GM12874 (cell line): ENCODE data around the gene USPL1.

Experiments used
- TF ChIP-seq, protein P1 (sequence below): IDR thresholded peaks from 2 replicates; pipeline ENCODE4 v1.5.1; 2011; ENCODE audit warnings: low read depth, mild to moderate bottlenecking, control low read depth, low read length, moderate library complexity; ENCODE audit not compliant: insufficient read depth

The USPL1 gene

DNA sequence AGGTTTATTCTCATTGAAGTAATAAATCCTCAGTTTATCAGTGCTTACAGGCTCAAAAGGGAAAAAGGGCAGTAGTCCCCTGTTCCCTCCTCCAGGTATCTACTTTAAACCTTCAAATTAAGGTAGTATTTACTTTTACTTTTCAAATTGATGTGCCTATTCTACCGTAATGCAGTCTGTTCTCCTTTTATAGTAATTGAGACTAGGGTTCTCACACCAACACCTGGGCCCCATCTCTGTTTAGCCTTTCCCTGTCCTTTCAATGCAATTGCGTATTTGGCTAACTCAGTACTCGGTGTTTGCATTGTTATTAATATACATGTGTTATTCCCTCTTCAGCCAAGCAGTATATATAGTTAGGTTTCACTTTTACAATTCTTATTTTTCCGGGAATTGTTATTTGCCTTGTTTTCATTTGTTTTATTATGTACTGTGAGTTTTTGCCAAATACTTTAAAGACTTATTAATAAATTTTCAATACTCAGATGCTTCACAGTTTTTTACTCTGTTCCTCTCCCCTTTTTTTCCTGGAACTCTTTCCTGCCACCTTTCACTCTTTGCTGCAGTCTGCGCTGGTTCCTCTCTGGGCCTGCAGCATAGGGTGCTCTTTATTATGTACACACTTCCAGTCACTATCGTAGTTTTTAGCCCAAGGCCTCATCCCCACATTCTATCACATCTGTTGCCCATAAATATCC lies 30.3 kb downstream of the USPL1 start:
- TF ChIP-seq, protein P1, sequence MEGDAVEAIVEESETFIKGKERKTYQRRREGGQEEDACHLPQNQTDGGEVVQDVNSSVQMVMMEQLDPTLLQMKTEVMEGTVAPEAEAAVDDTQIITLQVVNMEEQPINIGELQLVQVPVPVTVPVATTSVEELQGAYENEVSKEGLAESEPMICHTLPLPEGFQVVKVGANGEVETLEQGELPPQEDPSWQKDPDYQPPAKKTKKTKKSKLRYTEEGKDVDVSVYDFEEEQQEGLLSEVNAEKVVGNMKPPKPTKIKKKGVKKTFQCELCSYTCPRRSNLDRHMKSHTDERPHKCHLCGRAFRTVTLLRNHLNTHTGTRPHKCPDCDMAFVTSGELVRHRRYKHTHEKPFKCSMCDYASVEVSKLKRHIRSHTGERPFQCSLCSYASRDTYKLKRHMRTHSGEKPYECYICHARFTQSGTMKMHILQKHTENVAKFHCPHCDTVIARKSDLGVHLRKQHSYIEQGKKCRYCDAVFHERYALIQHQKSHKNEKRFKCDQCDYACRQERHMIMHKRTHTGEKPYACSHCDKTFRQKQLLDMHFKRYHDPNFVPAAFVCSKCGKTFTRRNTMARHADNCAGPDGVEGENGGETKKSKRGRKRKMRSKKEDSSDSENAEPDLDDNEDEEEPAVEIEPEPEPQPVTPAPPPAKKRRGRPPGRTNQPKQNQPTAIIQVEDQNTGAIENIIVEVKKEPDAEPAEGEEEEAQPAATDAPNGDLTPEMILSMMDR, result no peak

DNA sequence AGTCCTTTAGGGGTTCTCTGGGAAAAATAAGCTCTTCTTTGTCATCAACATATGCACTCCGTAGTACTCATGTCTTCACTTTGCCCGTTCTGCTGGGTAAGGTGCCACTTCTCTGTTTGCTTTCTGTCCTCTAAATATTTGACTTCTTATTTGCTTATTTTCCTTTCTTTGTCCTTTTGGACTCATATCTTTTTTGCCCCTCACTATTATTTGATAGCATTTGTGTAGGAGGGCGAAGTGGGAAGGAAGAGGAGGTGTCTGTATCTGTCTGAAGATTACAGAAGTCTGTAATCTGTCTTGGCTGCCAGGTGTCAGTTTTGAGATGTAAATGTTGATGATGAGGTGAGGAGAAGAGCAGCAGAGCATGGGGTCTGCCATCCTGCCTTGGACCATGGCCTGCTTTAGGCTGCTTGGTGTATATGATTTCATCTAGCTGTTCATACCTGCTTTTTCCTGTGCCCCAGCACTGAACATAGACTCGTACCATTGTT lies 30.8 kb downstream of the USPL1 start:
- TF ChIP-seq, protein P1, result no peak

DNA sequence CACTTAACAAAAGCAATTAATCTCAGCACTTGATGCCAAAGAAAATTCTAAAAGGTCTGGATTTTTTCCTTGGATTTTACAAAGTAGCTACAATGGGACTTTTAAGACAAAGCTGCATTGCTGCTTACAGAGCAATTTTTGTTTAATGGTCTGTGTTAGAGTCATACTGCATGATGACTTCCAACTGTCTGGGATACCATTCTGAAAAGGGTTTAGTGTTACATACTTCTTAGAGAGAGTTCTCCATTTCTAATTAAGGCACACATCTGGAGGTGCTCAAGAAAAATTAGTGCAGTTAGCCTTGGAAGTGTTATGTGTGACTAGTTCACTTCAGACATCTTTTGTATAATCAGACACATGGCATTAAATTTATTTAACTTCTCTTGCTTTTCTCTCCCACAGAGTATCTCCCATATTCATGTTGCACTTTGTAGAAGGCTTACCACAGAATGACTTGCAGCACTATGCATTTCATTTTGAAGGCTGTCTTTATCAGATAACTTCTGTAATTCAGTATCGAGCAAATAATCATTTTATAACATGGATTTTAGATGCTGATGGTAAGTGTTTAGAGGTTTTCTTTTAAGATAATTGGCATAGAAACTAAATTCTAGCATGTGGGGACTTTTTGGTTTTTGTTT lies 35.1 kb downstream of the USPL1 start:
- TF ChIP-seq, protein P1, result no peak

DNA sequence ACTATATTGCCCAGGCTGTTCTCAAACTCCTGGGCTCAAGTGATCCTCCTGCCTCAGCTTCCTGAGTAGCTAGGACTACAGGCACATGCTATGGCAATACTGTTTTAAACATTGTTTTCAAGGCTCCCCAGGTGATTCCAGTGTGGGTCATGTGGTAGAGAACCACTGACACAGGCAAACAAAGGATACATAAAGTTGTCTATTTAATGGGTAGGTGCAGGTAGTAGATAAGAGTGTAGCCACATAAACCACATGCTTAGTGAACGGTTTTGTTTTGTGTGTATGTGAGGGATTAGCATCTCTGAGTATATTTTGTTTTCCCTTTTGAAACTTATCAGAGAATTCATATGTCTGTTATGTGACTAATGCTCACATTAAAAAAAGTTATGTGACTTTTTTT lies 36.7 kb downstream of the USPL1 start:
- TF ChIP-seq, protein P1, result no peak

DNA sequence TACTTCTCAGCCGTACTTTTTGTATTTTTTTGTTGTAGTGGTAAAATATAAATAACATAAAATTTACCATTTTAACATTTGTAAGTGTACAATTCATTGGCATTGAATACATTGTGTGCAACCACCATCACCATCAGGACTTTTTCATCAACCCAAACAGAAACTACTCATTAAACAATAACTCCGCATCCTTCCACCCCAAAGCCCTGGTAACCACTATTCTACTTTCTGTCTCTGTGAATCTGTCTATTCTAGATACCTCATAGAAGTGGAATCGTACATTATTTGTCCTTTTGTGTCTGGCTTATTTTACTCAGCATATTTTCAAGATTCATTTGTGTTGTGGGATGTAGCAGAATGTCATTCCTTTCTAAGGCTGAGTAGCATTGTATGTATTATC lies 38.5 kb downstream of the USPL1 start:
- TF ChIP-seq, protein P1, result no peak

DNA sequence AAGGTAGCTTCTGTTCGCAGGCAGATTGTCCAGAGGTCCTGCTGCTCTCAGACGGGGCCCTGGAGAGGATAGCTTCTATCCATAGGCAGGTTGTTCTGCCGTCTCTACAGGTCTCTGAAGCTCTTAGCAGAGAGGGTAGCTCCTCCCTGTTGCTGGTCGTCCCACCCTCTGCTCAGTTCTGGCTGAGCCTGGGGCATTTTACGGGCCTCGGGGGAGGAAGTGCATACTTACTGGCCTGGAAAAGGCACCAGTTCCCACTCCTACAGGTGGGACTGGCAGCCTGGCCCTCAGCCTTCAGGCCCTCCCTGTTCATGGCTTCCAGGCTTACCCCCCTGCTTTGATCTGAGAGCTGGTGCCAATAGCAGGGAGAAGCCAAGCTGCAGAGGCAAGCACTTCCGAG lies 42.3 kb downstream of the USPL1 start:
- TF ChIP-seq, protein P1, result no peak

DNA sequence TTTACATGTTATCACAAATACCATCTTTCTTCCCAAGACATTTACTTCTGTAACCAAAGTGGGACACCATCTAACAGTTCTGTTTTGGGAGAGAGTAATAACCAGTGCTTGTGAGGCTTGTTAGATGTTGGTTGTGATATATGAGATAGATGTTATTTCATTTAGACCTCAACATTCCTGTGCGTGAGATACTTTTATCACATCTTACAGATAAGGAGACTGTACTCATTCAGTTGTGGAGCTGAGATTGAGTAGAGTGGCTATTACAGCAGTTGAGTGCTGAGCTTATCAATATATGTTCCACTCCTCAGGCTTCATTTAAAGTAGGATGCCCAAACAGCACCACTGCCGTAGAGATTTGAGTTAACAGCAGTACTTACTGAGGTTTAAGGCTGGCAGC lies 43.1 kb downstream of the USPL1 start:
- TF ChIP-seq, protein P1, result no peak
